ENCODE measurements around the gene CCL13.

Gene CCL13

GRCh38 chr17:34356194-34356593 lies at the start of gene CCL13:
Gene CCL13 (plus strand): TSS chr17:34356480. CDS start chr17:34356527, 47 bp downstream.
- no peak for DNase-seq

GRCh38 chr17:34307110-34307509 lies 49.2 kb upstream of the CCL13 start:
- DNase-seq, result peak; percentile 52

- DNase-seq, result peak; percentile 4
These were observed 47.9 kb upstream of the CCL13 start for GRCh38 chr17:34308371-34308770.

DNA sequence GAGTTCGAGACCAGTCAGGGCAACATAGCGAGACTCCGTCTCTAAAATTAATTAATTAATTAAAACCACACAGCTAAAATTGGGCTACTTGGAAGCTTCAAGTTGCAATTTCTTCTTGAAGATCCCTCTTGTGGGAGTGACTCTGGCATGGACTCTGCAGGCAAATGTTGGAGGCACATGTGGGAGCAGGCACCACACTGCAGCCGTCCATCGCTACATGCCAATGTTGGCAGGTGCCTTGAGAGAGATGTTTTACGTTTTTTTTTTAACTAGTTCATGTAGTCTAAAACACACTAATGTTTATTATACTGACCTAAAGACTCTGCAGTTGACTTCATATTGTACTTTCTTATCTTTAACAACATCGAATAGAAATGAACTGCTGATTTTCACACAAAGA lies 45.0 kb upstream of the CCL13 start:
- DNase-seq, result no peak

DNA sequence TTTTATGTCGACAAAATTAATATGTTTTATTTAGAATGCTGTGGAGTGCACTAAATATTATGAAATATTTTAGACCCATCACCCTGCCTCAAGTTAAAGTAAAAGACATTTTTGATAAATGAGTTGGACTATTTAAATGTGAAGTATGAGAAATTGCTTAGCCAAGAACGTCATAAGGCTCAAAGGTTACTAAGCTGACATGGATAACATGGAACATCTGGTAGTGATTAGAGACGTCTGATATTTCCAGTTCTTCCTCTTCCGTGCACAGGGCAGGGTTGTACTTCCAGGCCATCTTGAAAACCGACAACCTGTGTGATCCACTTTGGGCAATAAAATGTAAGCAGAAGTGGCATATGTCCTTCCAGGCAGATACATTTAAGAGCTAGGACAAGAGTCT lies 44.2 kb upstream of the CCL13 start:
- no peak for DNase-seq

DNA sequence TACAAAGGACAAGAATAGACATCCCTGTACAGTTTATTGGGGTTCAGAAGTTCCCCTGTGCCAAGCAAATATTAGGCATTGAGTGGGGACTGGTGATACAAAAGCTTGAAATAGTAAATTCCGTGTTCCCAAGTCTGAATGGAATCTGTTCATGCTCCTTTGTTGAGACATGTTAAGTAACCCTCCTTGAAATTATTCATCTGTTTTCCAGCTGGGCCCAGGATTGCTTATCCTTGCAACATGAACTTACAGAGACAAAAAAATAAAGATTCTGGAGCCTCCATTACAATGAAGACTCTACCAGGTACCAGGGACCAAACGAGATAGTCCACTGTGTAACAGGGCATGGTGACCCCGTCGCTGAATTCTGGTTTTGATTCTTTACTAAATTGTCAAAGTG lies 43.1 kb upstream of the CCL13 start:
- DNase-seq, result no peak

DNA sequence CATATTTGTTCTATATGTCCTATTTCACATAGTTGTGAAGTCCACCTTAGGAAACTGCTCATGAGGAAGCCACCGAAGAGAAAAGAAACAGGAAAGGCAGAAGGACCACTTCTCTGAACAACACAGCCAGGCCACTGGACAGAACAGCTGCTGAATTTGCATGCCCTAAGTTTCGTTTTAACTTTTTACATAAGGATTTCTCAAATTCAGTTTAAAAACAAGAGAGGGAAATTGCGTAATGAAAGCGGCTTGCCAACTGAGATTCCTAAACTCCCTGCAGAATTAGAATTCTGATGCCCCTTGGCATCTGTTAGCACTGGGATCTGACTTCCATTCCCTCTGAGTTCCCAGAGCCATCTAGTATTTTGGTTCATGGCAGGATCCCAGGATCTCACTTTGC lies 42.0 kb upstream of the CCL13 start:
- peak; percentile 80 for DNase-seq

DNA sequence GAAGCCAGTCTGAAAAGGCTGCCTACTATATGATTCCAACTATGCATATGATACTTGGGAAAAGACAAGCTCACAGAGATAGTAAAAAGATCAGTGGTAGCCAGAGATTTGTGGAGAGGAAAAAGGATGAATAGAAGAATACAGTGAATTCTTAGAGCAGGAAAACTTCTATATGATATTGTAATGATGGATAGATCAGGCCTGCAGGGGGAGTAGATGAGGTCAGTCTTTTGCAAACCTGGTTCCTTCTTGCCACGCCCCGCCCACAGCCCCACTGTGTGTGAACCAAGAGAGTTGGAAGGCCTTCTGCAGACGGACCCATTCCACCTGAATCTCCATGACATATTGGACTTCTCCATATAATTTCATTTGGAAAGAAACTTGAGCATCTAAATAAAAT lies 37.8 kb upstream of the CCL13 start:
- DNase-seq, result peak; percentile 18

GRCh38 chr17:34319039-34319483 lies 37.2 kb upstream of the CCL13 start, which contains the start of gene CCL8:
Gene CCL8 (plus strand): TSS chr17:34319435. CDS start chr17:34319502, 67 bp downstream.
- DNase-seq, result peak; percentile 0

GRCh38 chr17:34321964-34322363 lies 34.3 kb upstream of the CCL13 start:
- no peak for DNase-seq

GRCh38 chr17:34327580-34327979 lies 28.7 kb upstream of the CCL13 start:
- peak; percentile 29 for DNase-seq

- DNase-seq, result no peak
These were observed 18.6 kb upstream of the CCL13 start for GRCh38 chr17:34337701-34338100.

- DNase-seq, result no peak
These were observed 17.0 kb upstream of the CCL13 start for GRCh38 chr17:34339138-34339770.

GRCh38 chr17:34341916-34342315 lies 14.4 kb upstream of the CCL13 start:
- no peak for DNase-seq

DNA sequence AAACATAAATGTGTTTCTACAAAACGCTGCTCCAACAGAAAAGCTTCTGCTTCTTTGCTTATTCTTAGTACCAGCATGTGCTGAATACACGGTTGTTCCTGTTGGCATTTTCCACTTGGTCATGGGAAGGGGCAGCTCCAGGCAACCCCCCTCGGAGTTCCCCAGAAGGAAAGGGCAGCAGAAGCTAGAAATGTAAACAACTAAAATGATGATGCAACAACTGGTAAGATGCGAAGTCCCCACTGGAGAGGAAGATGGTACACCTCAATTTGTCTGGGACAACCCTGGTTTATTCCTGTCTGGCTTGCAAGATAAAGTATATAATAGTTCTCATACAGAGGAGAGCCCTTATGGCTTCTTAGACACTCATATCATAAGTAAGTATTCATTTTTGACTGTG lies 9.2 kb upstream of the CCL13 start:
- no peak for DNase-seq

DNA sequence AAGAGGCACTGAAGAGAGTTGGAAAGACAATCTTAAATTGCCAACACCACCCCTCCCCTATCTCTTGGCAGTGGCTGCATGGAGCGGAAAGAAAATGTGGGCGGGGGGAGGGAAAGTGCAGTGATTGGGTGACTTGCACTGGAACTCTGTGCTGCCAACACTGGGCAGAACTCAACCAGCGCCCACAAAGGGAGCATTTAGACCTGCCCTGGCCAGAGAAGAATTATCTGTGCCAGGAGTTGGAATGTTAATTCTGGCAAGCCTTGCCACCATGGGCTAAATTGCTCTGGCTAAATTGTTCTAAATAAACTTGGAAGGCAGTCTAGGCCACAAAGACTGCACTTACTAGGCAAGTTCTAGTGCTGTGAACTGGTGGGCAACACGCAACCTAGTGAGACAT lies 6.5 kb upstream of the CCL13 start:
- DNase-seq, result no peak

DNA sequence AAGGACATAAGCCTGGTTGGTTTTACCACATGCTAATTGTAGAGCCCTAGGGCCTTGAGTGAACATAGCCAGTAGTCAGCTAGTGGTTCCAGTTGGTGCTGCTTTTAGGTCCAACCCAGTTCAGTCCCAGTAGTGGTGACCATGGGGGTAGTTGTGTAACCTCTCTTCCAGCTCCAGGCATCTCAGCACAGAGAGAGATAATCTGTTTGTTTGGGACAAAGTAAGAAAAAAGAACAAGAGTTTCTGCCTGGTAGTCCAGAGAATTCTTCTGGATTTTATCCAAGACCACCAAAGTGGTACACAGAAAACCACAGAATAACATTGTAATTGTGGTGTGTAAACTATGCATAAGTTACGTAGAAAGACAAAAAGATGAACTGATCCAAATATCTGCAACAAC lies 5.2 kb upstream of the CCL13 start:
- no peak for DNase-seq

GRCh38 chr17:34352191-34352590 lies 4.1 kb upstream of the CCL13 start:
- DNase-seq, result no peak

DNA sequence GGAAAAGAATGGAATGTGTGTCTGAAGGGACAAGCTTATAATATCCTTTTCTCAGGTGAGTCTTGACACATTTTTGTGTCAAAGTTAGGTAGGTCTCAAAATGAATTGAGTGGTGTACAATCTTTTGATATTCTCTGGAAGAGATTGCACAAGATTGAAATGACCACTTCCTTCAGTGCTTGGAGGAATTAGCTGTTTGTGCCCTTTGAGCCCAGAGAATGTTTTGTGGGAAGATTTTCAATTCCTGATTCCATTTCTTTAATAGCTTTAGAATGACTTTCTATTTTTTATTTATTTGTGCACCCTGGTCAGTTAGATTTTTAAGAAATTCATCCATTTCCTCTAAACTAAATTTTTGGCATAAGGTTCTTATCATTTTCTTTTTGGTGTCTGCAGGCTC lies 1.6 kb upstream of the CCL13 start:
- DNase-seq, result peak; percentile 25

DNA sequence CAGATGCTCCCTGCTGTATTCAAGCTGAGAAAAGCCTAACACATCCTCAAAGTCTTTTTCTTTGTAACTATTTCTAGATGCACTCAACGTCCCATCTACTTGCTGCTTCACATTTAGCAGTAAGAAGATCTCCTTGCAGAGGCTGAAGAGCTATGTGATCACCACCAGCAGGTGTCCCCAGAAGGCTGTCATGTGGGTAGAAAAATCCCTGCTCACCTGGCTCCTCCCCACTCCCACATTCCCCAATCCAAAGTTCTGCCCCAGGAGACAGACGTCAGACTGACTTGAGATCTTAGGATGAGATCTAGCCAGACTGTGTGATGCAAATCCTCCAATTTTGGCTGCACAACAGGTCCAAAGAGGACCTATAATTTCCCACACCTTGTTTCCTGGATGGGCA lies 1.1 kb downstream of the CCL13 start:
- no peak for DNase-seq

GRCh38 chr17:34358631-34359030 lies 2.4 kb downstream of the CCL13 start:
- DNase-seq, result no peak

GRCh38 chr17:34360601-34361270 lies 4.5 kb downstream of the CCL13 start:
- no peak for DNase-seq

GRCh38 chr17:34361478-34362061 lies 5.3 kb downstream of the CCL13 start:
- DNase-seq, result peak; percentile 82

GRCh38 chr17:34363183-34363661 lies 6.9 kb downstream of the CCL13 start, which contains the start of gene CCL1:
Gene CCL1 (minus strand): TSS chr17:34363233. CDS start chr17:34363161, 72 bp downstream.
- DNase-seq, result no peak
